ENCODE measurements around the gene TSR3.

Gene TSR3

DNA sequence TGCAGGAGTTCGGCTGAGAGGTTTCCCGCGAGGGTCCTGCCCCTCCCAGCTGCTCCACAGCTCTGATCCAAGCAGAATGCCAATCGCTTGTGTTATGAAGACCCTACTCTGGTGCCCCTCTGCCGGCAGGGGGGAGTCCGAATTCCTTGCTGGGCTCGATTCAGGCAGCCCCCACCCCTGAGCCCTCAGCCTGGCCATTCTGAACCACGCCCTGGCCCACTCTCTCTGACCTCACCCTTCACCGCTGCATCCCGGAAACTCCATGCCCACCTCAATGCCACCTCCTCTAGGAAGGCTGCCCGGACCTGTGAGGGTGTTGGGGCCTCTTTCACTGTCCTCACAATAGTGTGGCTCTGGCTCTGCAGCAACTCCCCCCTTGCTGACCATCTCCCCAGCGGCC is 50.1 kb downstream of the TSR3 start:
- Histone ChIP-seq H3K36me3 (no peaks in the 10 kb centered on the region), H3K27ac (peak overlapping the region in 4 of 11 experiments; percentile 19 to 43 (median 34); a peak in 3 of 22 replicates), H3K4me1 (peaks cover 42 to 83% (median 76%) of the 10 kb centered on the region in 10 experiments), H3K4me3 (no peak overlapping the region), H3K4me2 (peak overlapping the region in 10 of 11 experiments; percentile 27 to 96 (median 70); a peak in 20 of 22 replicates), H3K27me3 (no peaks in the 10 kb centered on the region), H3K9me3 (replicated peaks in 1 of 11) (no peaks in the 10 kb centered on the region), H3K9ac (peak overlapping the region in 2 of 11 experiments; percentile 5 to 9; a peak in 2 of 22 replicates), H4K20me1 (no peaks in the 10 kb centered on the region)
- no peak for TF ChIP-seq Cebpa-rat (IDR thresholded peaks at IDR 0.05)

DNA sequence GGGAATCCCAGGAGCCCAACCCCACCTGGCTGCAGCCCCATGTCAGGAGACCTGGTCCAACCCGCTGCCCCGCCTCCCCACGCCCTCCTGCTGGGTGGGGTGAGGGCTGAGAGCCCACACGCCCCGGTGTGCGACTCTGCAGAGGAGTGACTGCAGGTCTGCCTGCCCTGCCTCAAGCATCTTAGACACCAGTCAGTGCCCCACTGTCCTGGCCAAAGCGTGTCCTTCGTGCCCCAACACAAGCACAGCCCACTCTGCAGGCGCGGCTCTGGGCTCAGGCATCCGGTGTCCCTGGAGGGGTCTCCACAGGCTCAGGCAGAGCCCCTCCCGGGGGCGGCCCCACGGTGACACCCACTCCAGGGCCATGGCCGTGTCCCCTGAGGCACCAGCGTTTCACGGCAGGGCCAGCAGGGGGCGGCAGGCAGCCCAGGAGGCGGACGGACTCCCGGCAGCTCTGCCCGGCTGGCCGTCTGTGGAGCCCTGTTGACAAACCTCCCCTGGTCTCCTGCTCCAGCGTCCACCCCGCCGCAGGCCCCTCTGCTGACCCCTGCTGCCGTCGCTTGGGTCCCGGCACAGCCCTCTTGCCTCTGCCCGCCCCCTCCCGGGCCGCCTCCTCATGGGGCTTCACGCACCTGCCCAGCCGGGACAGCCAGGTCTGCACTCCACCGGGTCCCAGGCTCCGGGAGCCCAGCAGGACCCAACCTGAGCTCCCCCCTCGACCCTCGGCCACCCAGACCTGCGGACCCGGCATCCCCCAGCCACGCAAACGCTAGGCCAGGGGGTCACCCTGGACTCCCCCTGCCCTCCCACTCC is 50.8 kb downstream of the TSR3 start:
- Histone ChIP-seq H3K4me1 (peaks cover 43 to 79% (median 75%) of the 10 kb centered on the region in 10 experiments), H3K4me2 (peak overlapping the region; percentile 27 to 96 (median 66)), H4K20me1 (no peaks in the 10 kb centered on the region), H3K27me3 (no peaks in the 10 kb centered on the region), H3K36me3 (no peaks in the 10 kb centered on the region), H3K9me3 (replicated peaks in 1 of 11) (no peaks in the 10 kb centered on the region), H3K9ac (peak overlapping the region in 7 of 11 experiments; percentile 7 to 33 (median 19); a peak in 7 of 22 replicates), H3K4me3 (no peak overlapping the region), H3K27ac (peak overlapping the region in 6 of 11 experiments; percentile 19 to 43 (median 32); a peak in 5 of 22 replicates)
- TF ChIP-seq Cebpa-rat (IDR thresholded peaks at IDR 0.05) = no peak

DNA sequence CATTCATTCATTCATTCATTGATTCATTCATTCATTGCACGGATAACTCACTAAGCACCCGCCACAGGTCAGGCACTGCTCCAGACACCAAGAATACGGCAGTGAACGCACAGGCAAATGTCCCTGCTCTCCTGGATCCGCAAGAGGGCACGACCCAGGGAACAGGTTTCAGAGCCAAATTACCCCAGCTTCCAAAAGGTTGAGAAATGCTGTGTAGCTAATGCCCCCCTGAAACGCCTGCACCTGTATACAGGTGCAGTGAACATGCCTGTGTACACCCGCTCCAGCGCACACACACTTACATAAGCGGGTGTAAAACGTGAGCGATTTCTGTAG is 51.8 kb downstream of the TSR3 start:
- Histone ChIP-seq H3K4me3 (no peak overlapping the region), H3K9me3 (replicated peaks in 1 of 11) (no peaks in the 10 kb centered on the region), H3K27me3 (no peaks in the 10 kb centered on the region), H3K27ac (no peak overlapping the region), H3K4me2 (0 out of 22 replicates have a peak overlapping the region, but pooled peaks of 1 of the 11 experiments have one; percentile 96), H3K9ac (no peak overlapping the region), H3K36me3 (no peaks in the 10 kb centered on the region), H4K20me1 (no peaks in the 10 kb centered on the region), H3K4me1 (peaks cover 34 to 79% (median 69%) of the 10 kb centered on the region in 10 experiments)
- no peak for TF ChIP-seq Cebpa-rat (IDR thresholded peaks at IDR 0.05)

All from BLaER1 treated with 17β-estradiol and CSF1 and Interleukin-3, amounts not matched to agents 10 nM and 100 nM (cell line).